Measurements from ENCODE around the gene SSR1.

The SSR1 gene

GRCh38 chr6:7256785-7257184 lies 56.2 kb downstream of the SSR1 start:
- H3K4me3 ChIP-seq (ENCODE audit: control insufficient read depth, low read depth, low read length) = no peak overlapping the region
- no peak for TF ChIP-seq CTCF (conservative IDR thresholded peaks at IDR 0.05; ENCODE audit: control insufficient read depth, insufficient read depth, low read depth, low read length)
- DNase-seq (ENCODE audit: low read depth) = no peak

- no peak overlapping the region for H3K4me3 ChIP-seq (ENCODE audit: control insufficient read depth, low read depth, low read length)
- DNase-seq (ENCODE audit: low read depth) = no peak
- TF ChIP-seq CTCF (conservative IDR thresholded peaks at IDR 0.05; ENCODE audit: control insufficient read depth, insufficient read depth, low read depth, low read length) = no peak
Observed at GRCh38 chr6:7255918-7256317, 57.1 kb downstream of the SSR1 start.

- TF ChIP-seq CTCF (conservative IDR thresholded peaks at IDR 0.05; ENCODE audit: control insufficient read depth, insufficient read depth, low read depth, low read length) = no peak
- no peak for DNase-seq (ENCODE audit: low read depth)
Observed at GRCh38 chr6:7254980-7255835, 57.8 kb downstream of the SSR1 start.

GRCh38 chr6:7252390-7252789 lies 60.6 kb downstream of the SSR1 start:
- TF ChIP-seq CTCF (conservative IDR thresholded peaks at IDR 0.05; ENCODE audit: control insufficient read depth, insufficient read depth, low read depth, low read length) = no peak

More at GRCh38 chr6:7254980-7255835, 57.8 kb downstream of the SSR1 start:
- no peak overlapping the region for H3K4me3 ChIP-seq (ENCODE audit: control insufficient read depth, low read depth, low read length)

GRCh38 chr6:7251646-7252260 lies 61.2 kb downstream of the SSR1 start:
- no peak for TF ChIP-seq CTCF (conservative IDR thresholded peaks at IDR 0.05; ENCODE audit: control insufficient read depth, insufficient read depth, low read depth, low read length)
- no peak overlapping the region for H3K4me3 ChIP-seq (ENCODE audit: control insufficient read depth, low read depth, low read length)
- DNase-seq (ENCODE audit: low read depth) = no peak

More at GRCh38 chr6:7252390-7252789, 60.6 kb downstream of the SSR1 start:
- no peak overlapping the region for H3K4me3 ChIP-seq (ENCODE audit: control insufficient read depth, low read depth, low read length)
- no peak for DNase-seq (ENCODE audit: low read depth)

- no peak for TF ChIP-seq CTCF (conservative IDR thresholded peaks at IDR 0.05; ENCODE audit: control insufficient read depth, insufficient read depth, low read depth, low read length)
- H3K4me3 ChIP-seq (ENCODE audit: control insufficient read depth, low read depth, low read length) = no peak overlapping the region
- no peak for DNase-seq (ENCODE audit: low read depth)
Observed at GRCh38 chr6:7250812-7251211, 62.2 kb downstream of the SSR1 start.
